A549 (cell line): Measurements from ENCODE around the gene SPTBN5. TPM values are rescaled to one million over a fixed set of nuclear protein-coding genes. Genes with fewer than 3 reads are reported as not detected.

ENCODE experiments used
- ATAC-seq, 2 experiments: fragments of 200-7000 bp in 1 of 2; fragments of >200 bp in 1 of 2; cut with Nextera tagmentation in 1 of 2; cut with Tn5 transposase in 1 of 2; 3 replicates each; pipeline versions ENCODE4 v1.8.0 to v1.9.1; 2018 to 2020; ENCODE audit warnings: mild to moderate bottlenecking in 1 of 2, moderate library complexity in 1 of 2
- CTCF ChIA-PET: fragments of 300-600 bp; sonication (Branson Sonifier 250); formaldehyde crosslinking; extraction: SDS; loops from one replicate; lab custom pipeline; 2021; ENCODE audit warnings: antibody characterized with exemption, inconsistent platforms; lab: Yijun Ruan, JAX
- POLR2A ChIA-PET: fragments of 350-600 bp; formaldehyde crosslinking; extraction: SDS; loops from one replicate; lab custom pipeline; 2021; ENCODE audit warnings: antibody characterized with exemption, inconsistent platforms; lab: Yijun Ruan, JAX
- DNase-seq, 2 experiments: peaks; one replicate each; pipeline versions ENCODE4 v3.0.0 to v3.0.0-alpha.2; 2011 to 2016; ENCODE audit warnings: low read depth in 1 of 2, low spot score in 1 of 2
- FAIRE-seq: peaks from 2 replicates; lab custom pipeline; 2011; peaks lifted over from hg19 to GRCh38; lab: Jason Lieb, UNC
- H3K27ac ChIP-seq, 2 experiments: fragments of >200 bp; sonication (Bioruptor Twin); formaldehyde crosslinking; 3 replicates each; pipeline ENCODE4 v1.5.1; 2016 to 2017
- H3K4me1 ChIP-seq: fragments of >200 bp; sonication (Bioruptor Twin); formaldehyde crosslinking; 3 replicates; pipeline ENCODE4 v1.6.1; 2016
- H3K4me2 ChIP-seq: fragments of >200 bp; sonication (Bioruptor Twin); formaldehyde crosslinking; 3 replicates; pipeline ENCODE4 v1.6.1; 2016
- H3K4me3 ChIP-seq: fragments of >200 bp; sonication (Bioruptor Twin); formaldehyde crosslinking; 3 replicates; pipeline ENCODE4 v1.5.1; 2016
- H3K9me3 ChIP-seq: fragments of >200 bp; sonication (Bioruptor Twin); formaldehyde crosslinking; 3 replicates; pipeline ENCODE4 v1.6.1; 2016
- BHLHE40 ChIP-seq: IDR thresholded peaks from 2 replicates; pipeline ENCODE4 v1.6.1; 2012; ENCODE audit warnings: low read depth, low read length, inconsistent platforms
- CBX2 ChIP-seq: fragments of 200-600 bp; sonication (generic); IDR thresholded peaks from 2 replicates; pipeline ENCODE4 v1.6.1; 2016; ENCODE audit warnings: low read depth, mild to moderate bottlenecking, borderline replicate concordance
- CBX8 ChIP-seq: fragments of 200-600 bp; sonication (generic); IDR thresholded peaks from 2 replicates; pipeline ENCODE4 v1.6.1; 2016
- EHF ChIP-seq: fragments of 250-450 bp; sonication (Bioruptor Pico); IDR thresholded peaks from 2 replicates; pipeline ENCODE4 v1.5.0; 2020; ENCODE audit warnings: mild to moderate bottlenecking
- FOSB ChIP-seq: fragments of 250-450 bp; sonication (Bioruptor Pico); IDR thresholded peaks from 2 replicates; pipeline ENCODE4 v1.5.0; 2020; ENCODE audit warnings: mild to moderate bottlenecking, moderate library complexity
- FOSL2 ChIP-seq, 2 experiments: fragments of 450-650 bp in 1 of 2; fragments of >200 bp in 1 of 2; sonication (Bioruptor Twin) in 1 of 2; formaldehyde crosslinking; IDR thresholded peaks; 2 replicates each; pipeline versions ENCODE4 v1.5.0 to v1.6.1; 2016 to 2020; ENCODE audit warnings: mild to moderate bottlenecking in 1 of 2, moderate library complexity in 1 of 2
- GATA3 ChIP-seq: IDR thresholded peaks from 2 replicates; pipeline ENCODE4 v1.6.1; 2012; ENCODE audit warnings: borderline replicate concordance
- HEYL ChIP-seq: fragments of 250-450 bp; sonication (Bioruptor Pico); IDR thresholded peaks from 2 replicates; pipeline ENCODE4 v1.8.0; 2021; ENCODE audit warnings: mild to moderate bottlenecking, moderate library complexity
- HOXA7 ChIP-seq: fragments of 250-450 bp; sonication (Bioruptor Pico); IDR thresholded peaks from 2 replicates; pipeline ENCODE4 v1.5.0; 2020; ENCODE audit warnings: mild to moderate bottlenecking, moderate library complexity
- JUN ChIP-seq, 2 experiments: fragments of >200 bp; sonication (Bioruptor Twin); formaldehyde crosslinking; IDR thresholded peaks; 2 replicates in 1 of 2; 3 replicates in 1 of 2; pipeline ENCODE4 v1.6.1; 2016 to 2017
- KDM5A ChIP-seq: fragments of 200-600 bp; sonication (generic); IDR thresholded peaks from 2 replicates; pipeline ENCODE4 v1.6.1; 2016; ENCODE audit warnings: antibody characterized with exemption, mild to moderate bottlenecking
- MAFK ChIP-seq: fragments of 450-650 bp; IDR thresholded peaks from 2 replicates; pipeline ENCODE4 v1.6.1; 2014; ENCODE audit not compliant: partially characterized antibody
- NFE2L2 ChIP-seq: fragments of 150-350 bp; conservative IDR thresholded peaks from 2 replicates; pipeline ENCODE4 v1.6.1; 2014; ENCODE audit warnings: low read length
- NR3C1 ChIP-seq: fragments of >200 bp; sonication (Bioruptor Twin); formaldehyde crosslinking; IDR thresholded peaks from 3 replicates; pipeline ENCODE4 v1.6.1; 2017
- POLR2A ChIP-seq: IDR thresholded peaks from 2 replicates; pipeline ENCODE4 v1.6.1; 2012; ENCODE audit warnings: mild to moderate bottlenecking, low read length
- POLR2AphosphoS2 ChIP-seq: conservative IDR thresholded peaks from 2 replicates; pipeline ENCODE4 v1.6.1; 2012; ENCODE audit warnings: low read length, improper control_type of control experiment, inconsistent platforms
- RAD21 ChIP-seq, 2 experiments: fragments of >200 bp in 1 of 2; sonication (Bioruptor Twin) in 1 of 2; formaldehyde crosslinking in 1 of 2; IDR thresholded peaks in 1 of 2; conservative IDR thresholded peaks in 1 of 2; 2 replicates in 1 of 2; 3 replicates in 1 of 2; pipeline ENCODE4 v1.6.1; 2012 to 2018; ENCODE audit warnings: inconsistent platforms in 1 of 2
- RARB ChIP-seq: fragments of 250-450 bp; sonication (Bioruptor Pico); IDR thresholded peaks from 2 replicates; pipeline ENCODE4 v1.8.0; 2021; ENCODE audit warnings: mild to moderate bottlenecking, moderate library complexity
- RCOR1 ChIP-seq: fragments of 150-350 bp; IDR thresholded peaks from 2 replicates; pipeline ENCODE4 v1.6.1; 2014; ENCODE audit warnings: antibody characterized with exemption, low read length, low read depth
- RNF2 ChIP-seq: fragments of 200-600 bp; sonication (generic); IDR thresholded peaks from 2 replicates; pipeline ENCODE4 v1.6.1; 2016; ENCODE audit warnings: low read depth, mild to moderate bottlenecking, antibody characterized with exemption, moderate library complexity, borderline replicate concordance
- SMC3 ChIP-seq: fragments of >200 bp; sonication (Bioruptor Twin); formaldehyde crosslinking; IDR thresholded peaks from 3 replicates; pipeline ENCODE4 v1.6.1; 2018; ENCODE audit warnings: inconsistent platforms
- SREBF2 ChIP-seq: fragments of 450-650 bp; IDR thresholded peaks from 2 replicates; pipeline ENCODE4 v1.6.1; 2014; ENCODE audit warnings: mild to moderate bottlenecking, moderate library complexity
- TP53 ChIP-seq: fragments of 250-450 bp; sonication (Bioruptor Pico); IDR thresholded peaks from 2 replicates; pipeline ENCODE4 v1.5.0; 2021; ENCODE audit warnings: mild to moderate bottlenecking, moderate library complexity
- ZFP36 ChIP-seq: fragments of 450-650 bp; IDR thresholded peaks from 2 replicates; pipeline ENCODE4 v1.6.1; 2014; ENCODE audit warnings: borderline replicate concordance; ENCODE audit not compliant: partially characterized antibody
- ZNF302 ChIP-seq: fragments of 250-450 bp; sonication (Bioruptor Pico); IDR thresholded peaks from 2 replicates; pipeline ENCODE4 v1.9.0; 2021; ENCODE audit warnings: inconsistent platforms, mild to moderate bottlenecking, moderate library complexity
- WGBS: methylation state at CpG from one replicate; pipeline ENCODE4 v1.1.6; 2017; ENCODE audit errors: missing lambda C conversion rate; 5-methylcytosine and 5-hydroxymethylcytosine counted together
- polyA plus RNA-seq, 4 experiments: library from polyadenylated mRNA; depleted of rRNA in 3 of 4; stranded (reverse); fragments of >200 nt; fragmentation: RNase III in 1 of 4; extraction: RNeasy Plus Mini Kit Qiagen cat#74134 plus additional on column Dnase treatment in 1 of 4; gene quantifications; 2 replicates in 3 of 4; 3 replicates in 1 of 4; pipeline ENCODE4 v1.2.3, GENCODE V29; 2011 to 2017
- TF ChIP-seq, protein P1 (sequence below): IDR thresholded peaks from 2 replicates; pipeline ENCODE4 v1.6.1; 2012
- TF ChIP-seq, protein P2 (sequence below): fragments of 200-600 bp; sonication (generic); IDR thresholded peaks from 2 replicates; pipeline ENCODE4 v1.6.1; 2016; ENCODE audit warnings: antibody characterized with exemption, mild to moderate bottlenecking, moderate library complexity
- TF ChIP-seq, protein P3 (sequence below): fragments of >200 bp; sonication (Bioruptor Twin); formaldehyde crosslinking; IDR thresholded peaks from 2 replicates; pipeline ENCODE4 v1.6.1; 2016
- TF ChIP-seq, protein P4 (sequence below): IDR thresholded peaks from 2 replicates; pipeline ENCODE4 v1.6.1; 2012; ENCODE audit warnings: low read depth, borderline replicate concordance
- TF ChIP-seq, protein P5 (sequence below): fragments of 450-650 bp; IDR thresholded peaks from 2 replicates; pipeline ENCODE4 v1.6.1; 2014; ENCODE audit warnings: antibody characterized with exemption
- TF ChIP-seq, protein P6 (sequence below): fragments of >200 bp; sonication (Bioruptor Twin); formaldehyde crosslinking; IDR thresholded peaks from 3 replicates; pipeline ENCODE4 v1.5.1; 2016

The SPTBN5 gene
- polyA plus RNA-seq, 2 of the 4 experiments (the other 2 are of a cell fraction): 0.05 to 0.17 TPM

DNA sequence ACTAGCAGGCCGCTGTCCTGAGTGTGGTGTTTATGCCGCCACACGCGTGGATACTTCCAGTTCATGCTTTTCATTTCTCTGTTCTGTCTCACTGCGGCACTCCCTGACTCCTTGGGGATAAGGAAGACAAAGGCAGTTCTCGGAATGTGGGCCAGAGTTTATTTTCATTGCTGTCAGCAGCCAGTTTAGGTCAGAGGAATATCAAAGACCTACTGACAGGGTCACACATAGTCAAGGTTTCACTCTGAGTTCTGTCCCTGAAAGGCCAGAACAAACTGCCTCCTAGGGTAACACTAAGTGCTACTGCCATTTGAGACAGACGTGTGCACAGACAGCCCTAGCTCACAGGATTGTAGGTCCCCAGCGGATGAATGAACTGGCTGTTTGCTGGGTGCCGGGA, 27.3 kb upstream of the SPTBN5 start:
- no peak for ATAC-seq
- no peak overlapping the region for H3K27ac ChIP-seq
- H3K4me2 ChIP-seq: no peak overlapping the region
- POLR2A ChIA-PET: no interaction called here
- H3K4me3 ChIP-seq: no peak overlapping the region
- peaks cover 51% of the 10 kb centered on the region for H3K4me1 ChIP-seq
- TF ChIP-seq EHF (CRISPR knock-in tag): no peak
- TF ChIP-seq NFE2L2: no peak
- no peak for TF ChIP-seq CBX2
- TF ChIP-seq KDM5A: no peak
- TF ChIP-seq, protein P1, sequence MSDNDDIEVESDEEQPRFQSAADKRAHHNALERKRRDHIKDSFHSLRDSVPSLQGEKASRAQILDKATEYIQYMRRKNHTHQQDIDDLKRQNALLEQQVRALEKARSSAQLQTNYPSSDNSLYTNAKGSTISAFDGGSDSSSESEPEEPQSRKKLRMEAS: no peak
- TF ChIP-seq FOSL2 (IDR thresholded peaks at IDR 0.05): no peak
- TF ChIP-seq FOSL2 (CRISPR knock-in tag; IDR thresholded peaks at IDR 0.05): no peak
- no peak for TF ChIP-seq RARB
- no peak for TF ChIP-seq GATA3
- no peak for TF ChIP-seq FOSB (CRISPR knock-in tag)
- TF ChIP-seq, protein P2, sequence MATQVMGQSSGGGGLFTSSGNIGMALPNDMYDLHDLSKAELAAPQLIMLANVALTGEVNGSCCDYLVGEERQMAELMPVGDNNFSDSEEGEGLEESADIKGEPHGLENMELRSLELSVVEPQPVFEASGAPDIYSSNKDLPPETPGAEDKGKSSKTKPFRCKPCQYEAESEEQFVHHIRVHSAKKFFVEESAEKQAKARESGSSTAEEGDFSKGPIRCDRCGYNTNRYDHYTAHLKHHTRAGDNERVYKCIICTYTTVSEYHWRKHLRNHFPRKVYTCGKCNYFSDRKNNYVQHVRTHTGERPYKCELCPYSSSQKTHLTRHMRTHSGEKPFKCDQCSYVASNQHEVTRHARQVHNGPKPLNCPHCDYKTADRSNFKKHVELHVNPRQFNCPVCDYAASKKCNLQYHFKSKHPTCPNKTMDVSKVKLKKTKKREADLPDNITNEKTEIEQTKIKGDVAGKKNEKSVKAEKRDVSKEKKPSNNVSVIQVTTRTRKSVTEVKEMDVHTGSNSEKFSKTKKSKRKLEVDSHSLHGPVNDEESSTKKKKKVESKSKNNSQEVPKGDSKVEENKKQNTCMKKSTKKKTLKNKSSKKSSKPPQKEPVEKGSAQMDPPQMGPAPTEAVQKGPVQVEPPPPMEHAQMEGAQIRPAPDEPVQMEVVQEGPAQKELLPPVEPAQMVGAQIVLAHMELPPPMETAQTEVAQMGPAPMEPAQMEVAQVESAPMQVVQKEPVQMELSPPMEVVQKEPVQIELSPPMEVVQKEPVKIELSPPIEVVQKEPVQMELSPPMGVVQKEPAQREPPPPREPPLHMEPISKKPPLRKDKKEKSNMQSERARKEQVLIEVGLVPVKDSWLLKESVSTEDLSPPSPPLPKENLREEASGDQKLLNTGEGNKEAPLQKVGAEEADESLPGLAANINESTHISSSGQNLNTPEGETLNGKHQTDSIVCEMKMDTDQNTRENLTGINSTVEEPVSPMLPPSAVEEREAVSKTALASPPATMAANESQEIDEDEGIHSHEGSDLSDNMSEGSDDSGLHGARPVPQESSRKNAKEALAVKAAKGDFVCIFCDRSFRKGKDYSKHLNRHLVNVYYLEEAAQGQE: no peak
- TF ChIP-seq BHLHE40: no peak
- no peak for TF ChIP-seq RNF2
- TF ChIP-seq JUN (IDR thresholded peaks at IDR 0.05): no peak
- TF ChIP-seq, protein P3, sequence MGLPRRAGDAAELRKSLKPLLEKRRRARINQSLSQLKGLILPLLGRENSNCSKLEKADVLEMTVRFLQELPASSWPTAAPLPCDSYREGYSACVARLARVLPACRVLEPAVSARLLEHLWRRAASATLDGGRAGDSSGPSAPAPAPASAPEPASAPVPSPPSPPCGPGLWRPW: no peak
- TF ChIP-seq POLR2A: no peak
- TF ChIP-seq CBX8: no peak
- TF ChIP-seq NR3C1: no peak
- TF ChIP-seq RCOR1: no peak
- TF ChIP-seq, all 56 proteins: peak for 0
- 96% methylated on average over 9 of the region's 9 CpGs for WGBS
- FAIRE-seq: no peak
- CTCF ChIA-PET: interaction anchor here (0.9 kb wide), 1 partner anchor 10 kb away, joined by 3 read pairs; no protein-coding TSS in a partner anchor
- DNase-seq: no peak
- H3K9me3 ChIP-seq: no peaks in the 10 kb centered on the region

DNA sequence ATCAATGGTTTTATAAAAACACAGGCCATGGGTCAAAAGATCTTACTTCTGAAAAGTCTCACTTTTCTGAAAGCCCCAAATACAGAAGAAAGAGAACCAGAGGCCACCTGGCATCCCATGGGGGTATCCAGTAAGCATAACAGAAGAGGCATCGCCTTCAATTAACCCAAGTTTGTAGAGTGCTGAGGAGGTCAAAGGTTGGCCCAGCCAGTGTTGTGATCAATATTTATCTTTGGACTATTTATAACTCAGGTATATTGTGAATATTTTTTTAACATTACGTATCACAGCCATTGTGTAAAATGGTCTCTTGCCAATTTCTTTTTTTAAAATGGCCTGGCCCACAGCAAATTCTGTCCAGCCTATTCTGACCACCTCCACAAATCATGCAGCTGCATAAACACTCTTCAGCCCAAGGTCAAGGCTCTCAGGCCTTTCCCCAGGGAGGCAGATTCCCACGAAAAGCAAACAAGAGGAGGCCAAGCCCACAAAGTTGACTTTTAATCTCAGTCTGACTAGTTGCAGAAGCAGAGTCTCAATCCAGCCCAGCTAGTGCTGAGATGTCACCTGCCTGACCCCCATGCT, 26.2 kb upstream of the SPTBN5 start:
- POLR2A ChIA-PET: no interaction called here
- peak in 1 of 2 experiments; percentile 21 for DNase-seq
- CTCF ChIA-PET: interaction anchor here (0.9 kb wide), 2 partner anchors 16 to 50 kb away, joined by 3 to 5 read pairs; no protein-coding TSS in a partner anchor
- H3K4me2 ChIP-seq: 0 out of 3 replicates have a peak overlapping the region, but pooled peaks have one; percentile 31
- ATAC-seq: no peak
- no peak for TF ChIP-seq ZFP36
- TF ChIP-seq RCOR1: no peak
- TF ChIP-seq, protein P3: no peak
- TF ChIP-seq SREBF2: no peak
- TF ChIP-seq, protein P4, sequence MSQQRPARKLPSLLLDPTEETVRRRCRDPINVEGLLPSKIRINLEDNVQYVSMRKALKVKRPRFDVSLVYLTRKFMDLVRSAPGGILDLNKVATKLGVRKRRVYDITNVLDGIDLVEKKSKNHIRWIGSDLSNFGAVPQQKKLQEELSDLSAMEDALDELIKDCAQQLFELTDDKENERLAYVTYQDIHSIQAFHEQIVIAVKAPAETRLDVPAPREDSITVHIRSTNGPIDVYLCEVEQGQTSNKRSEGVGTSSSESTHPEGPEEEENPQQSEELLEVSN: no peak
- no peak for TF ChIP-seq TP53 (CRISPR knock-in tag)
- TF ChIP-seq, protein P5, sequence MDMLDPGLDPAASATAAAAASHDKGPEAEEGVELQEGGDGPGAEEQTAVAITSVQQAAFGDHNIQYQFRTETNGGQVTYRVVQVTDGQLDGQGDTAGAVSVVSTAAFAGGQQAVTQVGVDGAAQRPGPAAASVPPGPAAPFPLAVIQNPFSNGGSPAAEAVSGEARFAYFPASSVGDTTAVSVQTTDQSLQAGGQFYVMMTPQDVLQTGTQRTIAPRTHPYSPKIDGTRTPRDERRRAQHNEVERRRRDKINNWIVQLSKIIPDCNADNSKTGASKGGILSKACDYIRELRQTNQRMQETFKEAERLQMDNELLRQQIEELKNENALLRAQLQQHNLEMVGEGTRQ: no peak
- TF ChIP-seq, protein P6, sequence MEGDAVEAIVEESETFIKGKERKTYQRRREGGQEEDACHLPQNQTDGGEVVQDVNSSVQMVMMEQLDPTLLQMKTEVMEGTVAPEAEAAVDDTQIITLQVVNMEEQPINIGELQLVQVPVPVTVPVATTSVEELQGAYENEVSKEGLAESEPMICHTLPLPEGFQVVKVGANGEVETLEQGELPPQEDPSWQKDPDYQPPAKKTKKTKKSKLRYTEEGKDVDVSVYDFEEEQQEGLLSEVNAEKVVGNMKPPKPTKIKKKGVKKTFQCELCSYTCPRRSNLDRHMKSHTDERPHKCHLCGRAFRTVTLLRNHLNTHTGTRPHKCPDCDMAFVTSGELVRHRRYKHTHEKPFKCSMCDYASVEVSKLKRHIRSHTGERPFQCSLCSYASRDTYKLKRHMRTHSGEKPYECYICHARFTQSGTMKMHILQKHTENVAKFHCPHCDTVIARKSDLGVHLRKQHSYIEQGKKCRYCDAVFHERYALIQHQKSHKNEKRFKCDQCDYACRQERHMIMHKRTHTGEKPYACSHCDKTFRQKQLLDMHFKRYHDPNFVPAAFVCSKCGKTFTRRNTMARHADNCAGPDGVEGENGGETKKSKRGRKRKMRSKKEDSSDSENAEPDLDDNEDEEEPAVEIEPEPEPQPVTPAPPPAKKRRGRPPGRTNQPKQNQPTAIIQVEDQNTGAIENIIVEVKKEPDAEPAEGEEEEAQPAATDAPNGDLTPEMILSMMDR: no peak
- no peak for TF ChIP-seq POLR2AphosphoS2
- TF ChIP-seq RAD21 (conservative IDR thresholded peaks at IDR 0.05 in 1 of 2, IDR thresholded peaks at IDR 0.05 in 1 of 2): no peak
- TF ChIP-seq MAFK: no peak
- TF ChIP-seq SMC3: no peak
- TF ChIP-seq HEYL (CRISPR knock-in tag): no peak
- TF ChIP-seq POLR2A: no peak
- no peak for TF ChIP-seq HOXA7 (CRISPR knock-in tag)
- no peak for TF ChIP-seq ZNF302 (CRISPR knock-in tag)
- FAIRE-seq: no peak
- WGBS: 74% methylated on average over 3 of the region's 3 CpGs
- H3K4me3 ChIP-seq: no peak overlapping the region
- H3K27ac ChIP-seq: no peak overlapping the region
- H3K4me1 ChIP-seq: peaks cover 49% of the 10 kb centered on the region
- H3K9me3 ChIP-seq: no peaks in the 10 kb centered on the region
